ENCODE measurements around the gene PBX4. TPM values are rescaled to one million over a fixed set of nuclear protein-coding genes. Genes with fewer than 3 reads are reported as not detected.
A peak's percentile ranks its signal among the peaks of the same experiment; 100 is the strongest.

The PBX4 gene
- total RNA-seq, 1 experiment from 2014 or later, result 8.3 TPM

DNA sequence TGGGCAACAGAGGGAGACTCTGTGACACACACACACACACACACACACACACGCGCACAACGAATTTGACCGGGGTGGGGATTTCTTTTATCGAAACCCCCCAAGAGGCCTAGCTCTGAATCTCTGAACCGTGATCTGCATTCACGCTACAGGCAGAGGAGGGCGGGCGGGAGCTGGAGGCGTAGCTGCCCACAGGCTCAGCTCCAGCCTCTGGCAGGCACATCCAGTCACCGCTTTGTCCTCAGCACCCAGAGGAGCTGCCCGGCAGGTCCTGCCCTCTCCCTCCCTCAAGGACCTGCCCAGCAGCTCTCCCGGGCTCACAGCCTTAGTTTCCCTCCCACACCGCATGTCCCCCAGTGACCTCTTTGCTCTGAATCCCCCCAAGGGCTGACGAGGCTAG, 60.4 kb downstream of the PBX4 start:
- ATAC-seq (no peak), DNase-seq (ENCODE audit: low read depth, low spot score) (no peak)
- POLR2A ChIA-PET, result no interaction called here
- CTCF ChIA-PET, result no interaction called here
- in situ Hi-C loops (cut with HindIII; ENCODE audit: low pct_unique_long_range_greater_than_20kb, low sequenced_read_pairs) (no loop called here), intact Hi-C loops (cut with micrococcal nuclease; ENCODE audit: unreplicated experiment) (no loop called here)
- no peaks in the 10 kb centered on the region for H3K27me3 ChIP-seq (ENCODE audit: control insufficient read depth, insufficient read depth, low read length)
- no peaks in the 10 kb centered on the region for H3K9me3 ChIP-seq (ENCODE audit: control insufficient read depth, insufficient read depth, low read depth, low read length)
- H3K4me3 ChIP-seq (ENCODE audit: low read depth in 2 of 2, low read length in 2 of 2), result no peak overlapping the region
- H3K27ac ChIP-seq (ENCODE audit: low read length), result no peak overlapping the region
- no peaks in the 10 kb centered on the region for H3K4me1 ChIP-seq (ENCODE audit: control insufficient read depth, insufficient read depth, low read length)
- no peaks in the 10 kb centered on the region for H3K36me3 ChIP-seq (ENCODE audit: control insufficient read depth, insufficient read depth, low read length)
- TF ChIP-seq SIN3A (IDR thresholded peaks at IDR 0.05; ENCODE audit: borderline replicate concordance, insufficient read depth, low read depth, low read length) (no peak), TCF7L2 (IDR thresholded peaks at IDR 0.05; ENCODE audit: low read depth, low read length) (no peak), REST (IDR thresholded peaks at IDR 0.05; ENCODE audit: insufficient read depth in 1 of 2, low read depth in 2 of 2, low read length in 1 of 2) (no peak), POLR2AphosphoS5 (IDR thresholded peaks at IDR 0.05; ENCODE audit: low read depth, low read length) (no peak), CTCF (IDR thresholded peaks at IDR 0.05) (no peak)
- no TSS peak for BruUV-seq (replicated peaks)

DNA sequence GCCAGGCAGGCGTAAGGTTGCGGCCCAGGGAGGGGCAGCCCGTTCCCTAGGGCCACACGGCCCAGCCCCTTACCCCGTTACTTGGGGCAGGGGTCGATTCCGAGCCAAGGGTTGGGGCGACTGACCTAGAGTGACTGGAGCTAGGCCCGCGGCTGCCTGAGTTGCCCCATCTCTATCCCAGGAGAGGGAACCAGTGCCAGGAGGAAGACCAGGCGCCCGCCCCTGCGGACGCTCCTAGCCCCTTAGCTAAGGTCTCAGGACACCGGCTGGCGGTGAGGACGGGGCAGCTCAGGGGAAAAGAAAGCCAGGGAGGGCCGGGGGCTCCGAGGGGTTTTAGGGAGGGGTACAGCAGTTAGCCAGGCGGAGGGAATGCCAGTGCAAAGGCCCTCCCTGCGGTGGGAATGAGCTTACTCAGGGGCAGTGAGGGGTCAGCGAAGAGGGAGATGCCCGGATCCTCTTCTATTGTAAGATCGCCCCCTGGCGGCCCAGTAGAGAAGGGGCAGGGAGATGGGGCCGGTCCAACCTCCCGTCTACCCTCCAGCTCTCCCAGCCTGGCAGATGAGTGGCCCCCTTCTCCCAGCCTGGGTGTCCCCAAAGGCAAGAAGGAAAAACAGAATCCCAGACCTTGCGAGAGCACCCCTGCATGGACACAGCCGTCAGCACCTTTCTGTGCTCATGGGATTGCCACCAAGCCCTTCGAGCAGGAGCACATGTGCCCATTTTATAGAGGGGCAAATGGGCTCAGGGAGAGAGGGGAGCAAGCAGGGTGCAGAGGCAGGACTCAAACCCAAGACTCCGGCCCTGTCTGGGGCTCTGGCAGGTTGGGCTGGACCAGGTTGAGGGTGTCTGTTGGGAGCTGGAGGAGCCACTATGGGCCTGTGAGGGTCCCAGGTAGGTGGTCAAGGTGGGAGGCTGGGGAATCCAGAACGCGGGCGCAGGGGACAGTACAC, 64.1 kb downstream of the PBX4 start:
- TF ChIP-seq CTCF (IDR thresholded peaks at IDR 0.05) (peak; percentile 87), TCF7L2 (IDR thresholded peaks at IDR 0.05; ENCODE audit: low read depth, low read length) (no peak), POLR2AphosphoS5 (IDR thresholded peaks at IDR 0.05; ENCODE audit: low read depth, low read length) (no peak), SIN3A (IDR thresholded peaks at IDR 0.05; ENCODE audit: borderline replicate concordance, insufficient read depth, low read depth, low read length) (no peak), REST (IDR thresholded peaks at IDR 0.05; ENCODE audit: insufficient read depth in 1 of 2, low read depth in 2 of 2, low read length in 1 of 2) (no peak)
- POLR2A ChIA-PET, result no interaction called here
- CTCF ChIA-PET, result interaction anchor here (0.5 to 1.2 kb wide), 4 partner anchors 22 to 189 kb away, joined by 3 to 9 read pairs (median 6); no protein-coding TSS in a partner anchor
- H3K27ac ChIP-seq (ENCODE audit: low read length), result no peak overlapping the region
- no peaks in the 10 kb centered on the region for H3K4me1 ChIP-seq (ENCODE audit: control insufficient read depth, insufficient read depth, low read length)
- BruUV-seq (replicated peaks), result no TSS peak
- DNase-seq (ENCODE audit: low read depth, low spot score), result no peak
- intact Hi-C loops (cut with micrococcal nuclease; ENCODE audit: unreplicated experiment) (no loop called here), in situ Hi-C loops (cut with HindIII; ENCODE audit: low pct_unique_long_range_greater_than_20kb, low sequenced_read_pairs) (no loop called here)
- H3K9me3 ChIP-seq (ENCODE audit: control insufficient read depth, insufficient read depth, low read depth, low read length), result no peaks in the 10 kb centered on the region
- no peaks in the 10 kb centered on the region for H3K27me3 ChIP-seq (ENCODE audit: control insufficient read depth, insufficient read depth, low read length)
- H3K4me3 ChIP-seq (ENCODE audit: low read depth in 2 of 2, low read length in 2 of 2), result no peak overlapping the region
- no peaks in the 10 kb centered on the region for H3K36me3 ChIP-seq (ENCODE audit: control insufficient read depth, insufficient read depth, low read length)
- peak; percentile 79 for ATAC-seq

Data from Panc1 (cell line).